Astrocyte (in vitro differentiated cells and primary cell): ENCODE data around the gene RBBP8NL. TPM values are rescaled to one million over a fixed set of nuclear protein-coding genes. Genes with fewer than 3 reads are reported as not detected.

Experiments
- DNase-seq: peaks from one replicate; pipeline ENCODE4 v3.0.0-alpha.2; 2010; ENCODE audit warnings: low read depth
- FAIRE-seq: peaks from 2 replicates; lab custom pipeline; 2011; peaks lifted over from hg19 to GRCh38; lab: Jason Lieb, UNC
- H2AFZ ChIP-seq: 2 replicates; pipeline ENCODE4 v1.6.0; 2012; ENCODE audit warnings: low read depth, low read length, inconsistent platforms
- H3K27ac ChIP-seq: 2 replicates; pipeline ENCODE4 v1.5.1; 2011; ENCODE audit warnings: low read depth, low read length, inconsistent platforms
- H3K27me3 ChIP-seq: 2 replicates; pipeline ENCODE4 v1.6.0; 2011; ENCODE audit warnings: low read length, inconsistent platforms; ENCODE audit not compliant: insufficient read depth
- H3K36me3 ChIP-seq: 2 replicates; pipeline ENCODE4 v1.5.1; 2011; ENCODE audit warnings: low read length, inconsistent platforms; ENCODE audit not compliant: insufficient read depth
- H3K4me1 ChIP-seq: 2 replicates; pipeline ENCODE4 v1.5.1; 2011; ENCODE audit warnings: low read length, inconsistent platforms; ENCODE audit not compliant: insufficient read depth
- H3K4me2 ChIP-seq: 2 replicates; pipeline ENCODE4 v1.6.0; 2012; ENCODE audit warnings: low read length, inconsistent platforms
- H3K4me3 ChIP-seq: 2 replicates; pipeline ENCODE4 v1.5.1; 2011; ENCODE audit warnings: low read depth, mild to moderate bottlenecking, low read length, inconsistent platforms; ENCODE audit not compliant: insufficient read depth
- H3K79me2 ChIP-seq: 2 replicates; pipeline ENCODE4 v1.6.0; 2012; ENCODE audit warnings: mild to moderate bottlenecking, low read length, inconsistent platforms; ENCODE audit not compliant: insufficient read depth
- H3K9ac ChIP-seq: 2 replicates; pipeline ENCODE4 v1.6.0; 2012; ENCODE audit warnings: mild to moderate bottlenecking, low read length, inconsistent platforms
- H3K9me3 ChIP-seq: 2 replicates; pipeline ENCODE4 v1.5.1; 2012; ENCODE audit warnings: low read depth, mild to moderate bottlenecking, low read length, inconsistent platforms; ENCODE audit not compliant: insufficient read depth
- H4K20me1 ChIP-seq: 2 replicates; pipeline ENCODE4 v1.6.0; 2012; ENCODE audit warnings: low read length, inconsistent platforms; ENCODE audit not compliant: insufficient read depth
- H3K27ac Mint-ChIP-seq: one replicate; pipeline ENCODE4 v1.8.0; 2021; ENCODE audit warnings: mild to moderate bottlenecking, mixed read lengths; ENCODE audit not compliant: unreplicated experiment
- H3K27me3 Mint-ChIP-seq: one replicate; pipeline ENCODE4 v1.8.0; 2021; ENCODE audit warnings: low read depth, mixed read lengths; ENCODE audit not compliant: unreplicated experiment
- H3K36me3 Mint-ChIP-seq: one replicate; pipeline ENCODE4 v1.8.0; 2021; ENCODE audit warnings: low read depth, mixed read lengths; ENCODE audit not compliant: unreplicated experiment
- H3K4me1 Mint-ChIP-seq: one replicate; pipeline ENCODE4 v1.8.0; 2021; ENCODE audit warnings: low read depth, mixed read lengths; ENCODE audit not compliant: unreplicated experiment
- H3K4me3 Mint-ChIP-seq: one replicate; pipeline ENCODE4 v1.8.0; 2021; ENCODE audit warnings: mild to moderate bottlenecking, moderate library complexity, mixed read lengths; ENCODE audit not compliant: unreplicated experiment
- H3K9me3 Mint-ChIP-seq: one replicate; pipeline ENCODE4 v1.8.0; 2021; ENCODE audit warnings: mild to moderate bottlenecking, mixed read lengths; ENCODE audit not compliant: unreplicated experiment
- CTCF ChIP-seq: IDR thresholded peaks from 2 replicates; pipeline ENCODE4 v1.5.1; 2011; ENCODE audit warnings: low read depth, mild to moderate bottlenecking, inconsistent platforms, low read length, moderate library complexity; ENCODE audit not compliant: insufficient read depth
- EZH2 ChIP-seq: IDR thresholded peaks from 2 replicates; pipeline ENCODE4 v1.6.1; 2012; ENCODE audit warnings: mild to moderate bottlenecking, low read length, inconsistent platforms; ENCODE audit not compliant: insufficient read depth
- total RNA-seq: library from RNA; stranded (reverse); gene quantifications from 2 replicates; pipeline ENCODE4 v1.2.1, GENCODE V29; 2021

The RBBP8NL gene
- total RNA-seq, 1 donor from 2014 or later: 0.14 TPM

- H3K9ac ChIP-seq: no peak overlapping the region
- H3K79me2 ChIP-seq: peaks cover 47% of the 10 kb centered on the region
- no peak overlapping the region for H3K4me3 ChIP-seq
- H3K4me1 Mint-ChIP-seq: peaks cover 13% of the 10 kb centered on the region
- no peak overlapping the region for H3K4me3 Mint-ChIP-seq
- FAIRE-seq (no peak), DNase-seq (no peak)
- H3K9me3 Mint-ChIP-seq: no peaks in the 10 kb centered on the region
- TF ChIP-seq CTCF (no peak), EZH2 (no peak)
- no peaks in the 10 kb centered on the region for H3K27me3 Mint-ChIP-seq
- H4K20me1 ChIP-seq: peaks cover 44% of the 10 kb centered on the region
- H3K9me3 ChIP-seq: no peaks in the 10 kb centered on the region
- peaks cover 17% of the 10 kb centered on the region for H3K36me3 ChIP-seq
- H3K36me3 Mint-ChIP-seq: peaks cover 4% of the 10 kb centered on the region
- no peaks in the 10 kb centered on the region for H3K27me3 ChIP-seq
- H2AFZ ChIP-seq: no peak overlapping the region
- no peak overlapping the region for H3K4me2 ChIP-seq
- no peak overlapping the region for H3K27ac ChIP-seq
- H3K27ac Mint-ChIP-seq: no peak overlapping the region
- H3K4me1 ChIP-seq: peaks cover 17% of the 10 kb centered on the region
Observed at GRCh38 chr20:62389601-62390087, 37.7 kb downstream of the RBBP8NL start.

- Histone ChIP-seq H3K27ac (no peak overlapping the region), H3K79me2 (peaks cover 47% of the 10 kb centered on the region), H3K9ac (peak overlapping the region; percentile 94), H3K36me3 (peaks cover 17% of the 10 kb centered on the region), H3K9me3 (no peaks in the 10 kb centered on the region), H3K4me3 (no peak overlapping the region), H4K20me1 (peaks cover 49% of the 10 kb centered on the region), H3K4me1 (peaks cover 17% of the 10 kb centered on the region), H3K4me2 (peak overlapping the region; percentile 98), H3K27me3 (no peaks in the 10 kb centered on the region), H2AFZ (no peak overlapping the region)
- H3K27ac Mint-ChIP-seq: peak overlapping the region; percentile 60
- TF ChIP-seq EZH2 (no peak), CTCF (no peak)
- no peaks in the 10 kb centered on the region for H3K9me3 Mint-ChIP-seq
- peak overlapping the region; percentile 95 for H3K4me3 Mint-ChIP-seq
- H3K4me1 Mint-ChIP-seq: peaks cover 13% of the 10 kb centered on the region
- DNase-seq: no peak
- H3K36me3 Mint-ChIP-seq: peaks cover 4% of the 10 kb centered on the region
- no peaks in the 10 kb centered on the region for H3K27me3 Mint-ChIP-seq
- FAIRE-seq: no peak
Observed at GRCh38 chr20:62388839-62389600, 38.3 kb downstream of the RBBP8NL start.
